ENCODE results near the gene TBC1D21.

Gene TBC1D21

GRCh38 chr15:73889762-73890124 is 16.4 kb downstream of the TBC1D21 start:
- DNase-seq: no peak

- no peak for DNase-seq
Observed at GRCh38 chr15:73891328-73892315, 18.3 kb downstream of the TBC1D21 start.

DNA sequence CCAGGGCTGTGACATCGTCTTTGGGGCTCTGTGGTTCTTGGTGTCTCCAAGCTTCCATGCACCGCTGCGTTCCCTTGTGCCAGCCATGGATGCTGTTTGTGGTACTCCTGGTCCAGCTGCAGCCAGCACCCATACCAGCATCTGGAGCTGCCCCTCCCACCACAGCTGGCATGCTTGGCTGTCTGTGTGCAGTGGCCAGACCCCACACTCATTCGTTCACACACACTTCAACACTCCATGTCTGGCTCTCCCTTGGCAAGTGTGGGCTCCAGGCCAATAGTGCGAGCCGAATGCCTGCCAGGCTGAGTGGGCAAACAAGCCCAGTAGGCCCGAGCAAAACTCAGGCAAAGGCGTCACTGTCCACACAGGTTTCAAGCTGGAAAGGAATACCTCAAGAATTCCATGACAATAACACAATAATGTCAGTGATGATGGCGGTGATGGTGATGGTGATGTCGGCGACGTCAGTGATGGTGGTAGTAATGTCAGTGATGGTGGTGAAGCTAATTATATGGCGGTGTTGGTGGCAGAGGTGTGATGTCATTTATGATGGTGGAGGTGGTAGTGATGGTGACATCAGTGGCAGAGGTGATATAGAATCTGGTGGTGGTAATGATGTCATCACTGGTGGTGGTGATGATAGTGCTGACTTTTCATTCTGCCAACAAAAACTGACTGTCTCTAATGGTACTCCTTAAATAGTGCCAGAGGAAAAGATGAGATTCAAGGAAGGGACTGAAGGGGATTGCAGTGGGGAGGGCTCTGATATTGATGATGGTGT is 19.3 kb downstream of the TBC1D21 start:
- DNase-seq: no peak

- DNase-seq: no peak
Observed at GRCh38 chr15:73894133-73894814, 20.9 kb downstream of the TBC1D21 start.

- DNase-seq: peak; percentile 82
Observed at GRCh38 chr15:73897441-73898261, 24.3 kb downstream of the TBC1D21 start.

DNA sequence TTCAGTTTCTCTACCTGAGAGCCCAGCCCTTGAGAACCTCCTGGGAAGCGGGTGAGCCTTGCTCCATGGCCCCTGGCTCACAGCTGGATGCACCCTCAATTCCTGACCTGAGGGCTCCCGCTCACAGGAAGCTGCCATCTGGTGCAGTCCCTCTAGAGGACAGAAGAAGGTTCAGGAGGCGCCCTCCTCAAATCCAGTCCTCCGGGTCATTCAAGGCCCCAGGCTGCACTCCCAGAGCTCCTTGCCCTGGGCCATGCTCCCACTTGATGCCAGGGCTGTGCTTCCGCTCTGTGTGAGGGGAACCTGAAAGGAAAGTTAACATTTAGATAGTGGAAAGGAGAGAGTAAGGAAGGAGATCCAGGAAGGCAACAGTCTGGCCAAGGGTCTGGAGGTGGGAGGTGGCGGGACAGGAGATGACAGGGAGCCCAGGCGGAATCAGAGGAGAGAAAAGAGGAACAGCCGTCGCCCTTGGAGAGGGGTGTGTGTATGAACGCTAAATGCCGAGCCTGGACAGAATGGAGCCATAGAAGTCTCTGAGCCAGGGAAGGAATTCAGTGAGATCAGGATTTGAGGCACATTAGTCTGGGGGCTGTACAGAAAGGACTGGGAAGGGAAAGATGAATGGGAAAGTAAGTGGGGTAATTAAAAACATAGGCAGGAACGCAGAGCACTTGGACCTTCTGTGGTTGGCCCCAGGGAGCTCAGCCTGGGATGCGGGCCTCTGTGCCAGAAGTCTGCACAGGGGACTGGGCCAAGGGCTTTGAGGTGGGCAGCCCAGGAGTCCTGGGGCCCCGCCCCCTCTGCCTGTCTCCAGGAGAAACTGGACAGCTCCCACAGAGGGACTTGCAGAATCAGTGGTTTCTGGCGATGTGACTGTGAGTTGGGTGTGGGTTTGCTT is 26.1 kb downstream of the TBC1D21 start:
- no peak for DNase-seq

DNA sequence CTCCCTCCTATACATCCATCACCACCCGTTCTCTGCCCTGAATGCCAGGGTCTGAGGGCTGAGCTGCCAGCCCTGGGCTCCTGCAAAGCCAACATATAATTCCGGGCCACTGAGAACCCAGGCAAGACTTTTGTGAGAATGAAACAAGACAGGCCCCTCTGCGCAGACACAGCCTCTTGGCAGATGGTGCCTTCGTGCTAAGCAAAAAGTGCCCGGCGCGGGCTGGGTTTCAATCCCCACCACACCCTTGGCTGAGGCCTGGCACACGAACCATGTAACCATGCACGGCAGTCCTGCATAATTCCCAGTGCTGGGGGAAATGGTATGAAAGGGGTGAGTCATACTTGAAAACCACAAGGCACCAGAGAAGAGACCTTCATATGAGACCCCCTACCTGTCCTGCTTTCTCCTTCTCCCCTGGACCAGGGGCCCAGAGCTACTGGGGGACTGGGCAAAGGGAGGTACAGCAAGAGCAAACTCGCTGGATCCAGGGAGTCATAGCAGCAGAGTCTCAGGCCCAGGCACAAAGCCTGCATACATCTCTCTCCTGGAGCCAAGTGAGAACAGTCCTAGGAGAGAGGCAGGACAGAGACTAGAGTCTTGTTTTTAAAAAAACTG is 26.8 kb downstream of the TBC1D21 start:
- peak; percentile 48 for DNase-seq

GRCh38 chr15:73901126-73901810 is 27.9 kb downstream of the TBC1D21 start:
- no peak for DNase-seq

- DNase-seq: no peak
Observed at GRCh38 chr15:73902121-73903020, 29.0 kb downstream of the TBC1D21 start.

DNA sequence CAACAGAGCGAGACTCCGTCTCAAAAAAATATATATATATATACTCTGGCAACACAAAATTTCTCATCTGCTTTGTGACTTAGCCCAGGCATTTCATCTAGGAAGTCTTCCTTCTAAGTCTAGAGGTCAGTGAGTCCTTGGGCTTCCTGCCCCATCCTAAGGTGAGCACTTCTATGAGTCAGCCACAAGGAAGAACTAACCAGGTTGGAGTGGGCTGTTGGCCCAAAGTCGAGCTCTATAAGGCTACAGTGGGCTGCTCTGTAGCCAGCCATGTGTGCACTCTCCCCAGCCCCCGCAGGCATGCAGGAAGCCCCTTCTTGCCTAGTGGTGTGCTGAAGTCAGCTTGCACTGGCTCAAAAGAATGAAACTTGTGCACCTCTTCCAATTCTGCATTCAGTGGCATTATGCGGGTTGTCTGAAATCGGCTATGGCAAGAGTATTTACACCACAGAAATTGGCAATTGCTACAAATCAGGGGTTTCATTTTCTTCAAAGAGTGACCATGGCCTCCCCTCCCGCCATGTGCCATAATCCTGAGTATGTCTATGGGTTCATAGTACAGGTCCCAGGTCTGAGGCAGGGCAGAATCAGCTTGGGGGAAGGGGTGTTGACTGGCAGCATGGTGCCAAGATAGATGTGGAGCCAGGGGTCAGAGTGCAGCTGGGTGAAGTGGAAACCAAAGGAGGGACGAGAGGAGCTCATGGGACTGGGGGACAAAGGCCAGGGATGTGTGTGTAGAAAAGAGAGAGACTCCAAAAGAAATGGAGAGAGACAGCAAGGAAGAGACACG is 30.9 kb downstream of the TBC1D21 start:
- DNase-seq: no peak

DNA sequence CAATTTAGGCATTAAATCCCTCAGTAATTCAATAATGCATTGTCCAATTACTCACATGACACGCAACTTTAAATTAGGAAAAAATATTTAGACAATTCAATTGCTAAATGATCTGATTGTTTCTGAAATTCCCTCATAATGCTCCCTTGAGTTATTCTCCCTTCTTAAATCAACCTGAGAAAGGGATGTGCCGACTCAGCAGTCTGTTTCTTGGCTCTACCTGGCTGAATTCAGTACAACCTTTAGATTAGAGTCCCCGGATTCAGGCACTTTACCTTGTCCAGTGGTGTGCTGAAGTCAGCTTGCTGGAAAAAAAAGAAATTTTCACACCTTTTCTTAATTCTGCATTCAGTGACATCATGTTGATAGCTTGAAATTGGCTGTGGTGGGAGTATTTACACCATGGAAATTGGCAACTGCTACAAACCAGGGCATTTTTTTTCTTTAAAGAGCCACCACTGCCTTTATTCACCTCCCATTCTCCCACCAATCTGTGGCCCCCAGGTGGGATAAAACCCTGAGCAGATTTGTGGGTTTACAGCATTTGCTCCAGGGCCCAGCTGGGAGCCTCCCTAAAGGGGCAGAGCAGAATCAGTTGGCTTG is 32.0 kb downstream of the TBC1D21 start:
- DNase-seq: no peak

DNA sequence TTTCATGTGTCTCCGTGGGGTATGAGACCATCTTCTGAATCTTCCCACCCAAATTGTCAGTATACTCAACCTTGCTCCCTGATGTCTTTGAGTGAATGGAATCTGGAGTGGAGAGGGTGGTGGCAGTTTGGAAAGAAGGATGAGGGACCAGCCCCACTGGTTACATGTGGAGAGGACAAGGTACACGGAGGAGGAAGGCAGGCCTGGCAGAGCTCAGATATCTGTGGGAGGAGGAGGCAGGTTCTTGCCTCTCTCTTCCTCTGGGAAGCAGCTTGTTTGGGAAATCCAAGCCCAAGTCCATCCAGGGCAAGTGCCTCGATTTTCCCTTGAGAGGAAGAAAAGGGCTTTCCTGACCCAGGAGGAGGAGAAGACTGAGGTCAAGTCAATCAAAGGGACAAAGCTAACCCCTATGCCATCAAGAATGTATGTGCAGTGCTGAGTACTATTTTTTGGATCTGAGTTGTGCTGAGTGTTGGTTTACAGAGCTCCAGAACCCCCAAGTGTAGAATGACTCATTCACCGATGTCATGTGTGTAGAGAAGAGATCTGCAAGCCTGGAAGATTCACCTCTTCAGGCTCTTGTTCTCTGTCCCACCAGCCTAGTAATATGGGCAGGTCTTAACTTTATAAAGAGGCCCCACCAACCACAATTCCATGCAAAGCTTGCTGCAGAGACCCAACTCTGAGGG is 33.1 kb downstream of the TBC1D21 start:
- no peak for DNase-seq

- no peak for DNase-seq
Observed at GRCh38 chr15:73907035-73907408, 33.7 kb downstream of the TBC1D21 start.

GRCh38 chr15:73908030-73908821 is 34.9 kb downstream of the TBC1D21 start:
- DNase-seq: peak; percentile 88

GRCh38 chr15:73908822-73909122 is 35.4 kb downstream of the TBC1D21 start:
- DNase-seq: no peak

GRCh38 chr15:73909651-73910050 is 36.3 kb downstream of the TBC1D21 start:
- DNase-seq: no peak
